Measurements from ENCODE around the gene PPP6R1.

Gene PPP6R1

DNA sequence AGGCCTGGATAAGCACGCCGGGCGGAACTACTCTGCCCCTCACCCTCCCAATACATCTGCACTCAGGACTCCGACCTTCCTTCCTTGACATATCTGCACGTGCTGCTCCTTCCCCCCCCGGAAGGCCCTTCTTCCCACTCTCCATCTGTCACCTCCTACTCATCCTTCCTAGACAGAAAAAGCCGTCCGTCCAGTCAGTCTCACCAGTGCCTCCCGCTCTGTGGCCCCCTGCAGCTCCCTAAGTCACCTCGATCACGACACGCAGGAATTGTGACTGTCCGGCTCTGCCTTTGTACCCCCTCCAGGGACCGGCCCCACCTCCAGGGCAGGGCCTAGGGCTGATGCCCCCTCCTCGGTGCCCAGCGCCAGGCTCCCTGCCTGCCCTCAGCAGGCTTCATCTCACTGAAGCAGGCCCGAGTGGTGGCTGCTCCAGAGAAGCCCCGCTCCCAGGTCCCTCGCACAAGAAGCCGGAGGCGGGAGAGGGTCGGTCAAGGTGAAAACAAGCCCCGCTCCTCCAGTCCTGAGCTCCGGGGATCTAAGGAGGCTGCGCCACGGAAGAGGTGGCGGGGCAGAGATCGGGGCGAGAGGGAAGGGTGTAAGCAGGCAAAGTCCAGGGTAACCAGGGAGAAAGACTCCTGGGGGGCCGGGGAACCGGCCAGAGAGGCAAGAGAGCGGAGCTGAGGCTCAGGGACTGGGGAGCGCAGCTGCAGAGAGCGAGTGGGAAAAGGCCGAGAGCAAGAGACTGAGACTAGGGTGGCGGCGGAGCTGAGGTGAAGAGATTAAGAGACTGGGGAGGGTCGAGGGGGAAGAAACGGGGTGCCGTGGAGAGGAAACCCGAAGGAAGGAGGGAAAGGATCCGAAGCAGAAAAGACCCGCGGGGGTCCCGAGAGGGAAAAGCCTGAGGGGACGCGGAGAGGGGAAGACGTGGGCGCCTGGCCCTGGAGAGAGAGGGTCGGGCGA, 1.1 kb downstream of the PPP6R1 start:
- no peak for DNase-seq

DNA sequence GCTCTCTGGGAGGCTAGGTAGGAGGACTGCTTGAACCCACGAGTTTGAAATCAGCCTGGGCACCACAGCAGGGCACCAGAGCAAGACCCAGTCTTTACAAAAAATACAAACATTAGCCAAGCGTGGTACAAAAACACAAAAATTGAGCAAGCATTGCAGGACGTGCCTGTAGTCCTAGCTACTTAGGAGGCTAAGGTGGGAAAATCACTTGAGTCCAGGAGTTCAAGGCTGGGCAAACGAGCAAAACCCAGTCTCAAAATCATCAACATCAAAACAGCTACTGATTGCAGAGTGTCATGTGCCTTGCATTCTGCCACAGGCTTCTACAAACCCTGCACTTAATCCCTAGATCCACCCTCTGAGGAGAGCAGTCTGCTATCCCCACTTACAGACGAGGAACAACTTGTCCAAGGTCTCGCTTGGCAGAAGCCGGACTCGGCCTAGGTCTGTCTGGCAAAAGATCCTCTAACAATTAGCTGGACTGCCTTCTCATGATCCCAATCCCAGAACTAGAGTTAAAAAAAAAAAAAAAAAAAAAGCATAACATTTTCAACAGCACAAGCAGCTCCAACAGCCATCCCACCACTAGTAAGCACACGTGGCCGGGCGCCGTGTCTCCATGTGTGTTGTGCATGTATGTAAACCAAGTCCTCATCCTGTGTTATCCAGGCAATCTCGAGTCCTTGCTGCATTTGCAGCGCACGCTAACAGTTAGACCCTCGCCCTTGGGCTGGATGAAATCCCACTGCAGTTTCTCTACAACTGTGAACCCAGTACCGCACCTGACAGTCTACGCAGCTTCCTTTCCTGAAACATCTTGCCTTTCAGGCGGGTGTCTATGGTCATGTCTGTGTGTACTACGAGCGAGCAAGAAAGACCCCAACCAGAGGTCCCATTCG, 2.0 kb downstream of the PPP6R1 start:
- DNase-seq, result no peak

GRCh38 chr19:55255618-55256423, 3.0 kb downstream of the PPP6R1 start:
- no peak for DNase-seq

GRCh38 chr19:55254625-55254977, 4.2 kb downstream of the PPP6R1 start:
- no peak for DNase-seq

DNA sequence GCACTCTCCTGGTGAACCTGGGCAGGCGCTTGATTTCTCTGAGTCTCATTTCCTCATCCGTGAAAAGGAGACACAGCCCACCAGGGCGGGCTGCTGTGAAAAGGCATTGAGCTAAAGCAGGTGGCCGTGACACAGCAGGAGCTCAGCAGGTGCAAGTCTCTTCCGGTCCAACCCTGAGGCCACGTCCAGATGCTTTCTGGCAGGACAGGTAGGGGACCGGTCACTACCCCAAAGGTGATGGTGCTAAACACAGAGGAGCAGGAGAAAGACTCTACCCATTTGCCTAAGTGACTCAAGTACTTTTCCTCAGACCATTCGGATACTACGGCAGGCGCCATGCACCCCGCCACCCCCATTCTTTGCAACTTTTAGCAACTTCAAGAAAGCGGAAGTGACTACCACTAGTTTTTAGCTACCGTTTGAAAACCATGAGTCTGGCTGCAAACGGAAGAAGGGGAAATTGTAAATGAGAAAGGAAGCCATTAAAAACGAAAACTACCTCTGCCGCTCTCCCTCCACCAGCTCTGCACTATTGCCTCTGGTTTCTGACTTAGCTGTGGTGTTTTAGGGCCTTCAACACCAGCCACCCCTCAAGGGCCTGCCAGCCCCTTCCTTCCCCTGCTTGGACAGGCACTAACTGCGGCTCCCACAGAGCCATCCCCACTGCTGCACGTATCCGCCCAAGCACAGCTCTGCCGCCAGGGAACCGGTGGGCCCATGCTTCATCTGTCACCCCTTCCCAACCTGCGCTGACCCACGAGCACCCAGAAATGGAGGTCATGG, 4.8 kb downstream of the PPP6R1 start:
- DNase-seq, result no peak

DNA sequence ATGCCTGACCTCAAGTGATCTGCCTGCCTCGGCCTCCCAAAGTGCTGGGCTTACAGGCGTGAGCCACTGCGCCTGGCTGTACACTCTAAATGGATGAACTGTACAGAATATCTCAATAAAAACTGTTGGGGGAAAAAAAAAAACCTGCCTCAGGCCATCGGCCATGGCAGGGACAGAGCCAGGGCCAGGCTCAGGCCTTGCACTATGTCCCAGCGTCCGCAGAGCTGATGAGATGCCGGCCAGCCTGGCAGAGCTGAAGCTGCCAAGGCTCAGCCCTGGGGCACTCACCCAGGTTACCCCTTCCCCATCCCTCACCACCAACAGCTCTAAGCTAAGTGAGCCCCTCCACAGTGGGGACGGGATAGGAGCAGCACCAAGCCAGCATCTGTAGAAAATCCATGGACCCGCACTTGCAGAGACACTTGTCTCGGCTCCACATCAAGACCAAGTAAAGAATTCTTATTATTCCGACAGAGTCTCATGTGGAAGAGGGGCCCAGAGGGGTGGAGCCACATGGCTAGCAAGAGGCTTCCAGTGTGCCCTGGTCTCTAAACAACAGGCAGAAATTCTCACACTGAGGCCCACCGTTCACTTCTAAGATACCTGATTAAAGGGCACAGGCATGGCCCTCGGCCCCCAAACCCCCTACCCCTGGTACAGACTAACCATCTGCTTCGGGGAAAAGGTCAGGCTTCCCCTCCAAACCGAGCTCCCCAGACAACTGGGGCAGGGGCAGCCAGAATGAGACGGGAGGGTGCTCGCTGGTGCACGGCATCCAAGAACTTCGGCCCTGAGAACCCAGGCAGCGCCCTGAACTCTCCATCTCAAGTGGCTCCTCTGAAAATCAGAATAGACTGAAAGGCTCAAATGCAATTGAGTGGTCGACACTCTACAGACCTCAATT, 5.8 kb downstream of the PPP6R1 start:
- no peak for DNase-seq

GRCh38 chr19:55251341-55252081, 7.3 kb downstream of the PPP6R1 start:
- no peak for DNase-seq

GRCh38 chr19:55250262-55251036, 8.4 kb downstream of the PPP6R1 start:
- DNase-seq, result no peak

- DNase-seq, result no peak
Measured at GRCh38 chr19:55249841-55250240, 9.0 kb downstream of the PPP6R1 start.

- DNase-seq, result no peak
Measured at GRCh38 chr19:55248704-55249103, 10.1 kb downstream of the PPP6R1 start.

DNA sequence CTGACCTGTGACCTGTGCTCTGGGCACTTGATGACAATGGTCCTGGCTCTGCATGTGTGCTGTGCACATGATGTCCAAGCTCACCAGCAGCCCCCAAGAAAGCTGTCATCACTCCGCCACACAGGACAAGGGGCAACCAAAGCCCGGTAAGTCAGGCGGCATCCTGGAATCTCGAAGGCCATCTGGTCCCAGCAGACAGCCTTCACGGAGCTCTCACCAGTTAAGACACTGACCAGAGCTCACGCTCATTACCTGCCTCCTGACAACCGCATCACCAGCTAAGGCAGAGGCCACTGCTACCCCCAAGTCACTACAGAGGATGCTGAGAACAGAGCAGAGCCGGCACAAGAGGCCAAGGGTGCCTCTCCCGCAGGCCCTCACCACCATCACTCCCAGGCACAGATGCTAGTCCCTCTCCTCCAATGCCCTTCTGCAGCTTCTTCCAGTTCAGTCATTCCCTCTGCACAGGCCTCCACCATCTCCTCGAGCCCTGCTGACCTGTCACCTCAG, 10.6 kb downstream of the PPP6R1 start:
- DNase-seq, result no peak

- no peak for DNase-seq
Measured at GRCh38 chr19:55247621-55248099, 11.2 kb downstream of the PPP6R1 start.

GRCh38 chr19:55246462-55247451, 12.1 kb downstream of the PPP6R1 start:
- DNase-seq, result no peak

GRCh38 chr19:55245236-55245904, 13.4 kb downstream of the PPP6R1 start:
- no peak for DNase-seq

DNA sequence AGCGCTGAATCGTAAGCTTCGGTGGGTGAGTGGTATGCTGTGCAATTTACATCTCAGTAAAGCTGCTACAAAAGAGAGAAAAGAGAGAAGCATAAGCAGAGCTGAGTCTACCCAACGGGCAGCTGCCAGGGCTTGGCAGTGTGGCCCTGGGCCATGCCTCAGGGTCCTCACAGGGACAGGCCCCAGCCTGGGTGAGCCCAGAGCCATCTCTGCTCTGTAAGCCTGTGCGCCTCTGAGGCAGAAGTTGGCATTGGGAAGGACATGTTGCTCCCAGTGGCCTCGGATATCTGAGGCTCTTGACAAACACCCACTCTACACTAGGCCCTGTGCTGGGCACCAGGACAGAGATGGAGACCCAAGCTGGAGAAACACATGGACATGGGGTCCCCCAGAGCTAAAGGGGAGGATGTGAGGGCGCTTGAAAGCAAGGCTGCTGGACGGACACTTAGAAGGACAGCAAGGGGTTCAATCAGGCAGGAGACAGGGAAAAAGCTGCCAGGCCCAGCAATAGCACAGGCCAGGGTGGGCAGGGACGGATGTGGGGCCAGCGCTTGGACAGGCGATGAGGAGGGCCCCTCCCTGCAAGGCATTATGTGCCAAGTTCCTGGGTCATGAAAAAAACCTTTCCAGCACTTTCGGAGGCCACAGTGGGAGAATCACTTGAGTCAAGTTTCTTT, 14.7 kb downstream of the PPP6R1 start:
- no peak for DNase-seq

- no peak for DNase-seq
Measured at GRCh38 chr19:55242517-55242916, 16.3 kb downstream of the PPP6R1 start.
